RPMI8226 (cell line): ENCODE measurements around the gene SDK1.
A peak's percentile ranks its signal among the peaks of the same experiment; 100 is the strongest.

Source experiments
- DNase-seq: peaks from one replicate; pipeline ENCODE4 v3.0.0-alpha.2; 2015

SDK1 gene

GRCh38 chr7:4150731-4151130 is 849.7 kb downstream of the SDK1 start:
- no peak for DNase-seq

DNA sequence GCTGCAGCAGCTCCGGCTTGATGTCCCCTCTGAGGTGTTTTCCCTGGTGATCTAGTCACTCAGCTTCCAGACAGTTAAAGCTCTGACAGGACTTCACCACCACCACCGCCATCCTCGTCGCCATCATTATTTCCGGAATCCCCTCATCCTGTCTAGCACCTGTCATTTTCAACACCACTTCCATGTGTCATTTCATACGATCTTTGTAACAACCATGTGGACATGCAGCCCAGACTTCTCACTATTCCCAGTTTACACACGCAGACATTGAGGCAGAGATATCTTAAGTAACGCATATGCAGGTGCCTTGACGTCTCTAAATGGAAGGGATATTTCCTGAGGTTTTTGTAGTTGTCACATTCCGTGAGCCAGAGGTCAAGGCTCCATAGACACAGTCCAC is 850.5 kb downstream of the SDK1 start:
- no peak for DNase-seq

GRCh38 chr7:4151926-4152549 is 851.0 kb downstream of the SDK1 start:
- no peak for DNase-seq

DNA sequence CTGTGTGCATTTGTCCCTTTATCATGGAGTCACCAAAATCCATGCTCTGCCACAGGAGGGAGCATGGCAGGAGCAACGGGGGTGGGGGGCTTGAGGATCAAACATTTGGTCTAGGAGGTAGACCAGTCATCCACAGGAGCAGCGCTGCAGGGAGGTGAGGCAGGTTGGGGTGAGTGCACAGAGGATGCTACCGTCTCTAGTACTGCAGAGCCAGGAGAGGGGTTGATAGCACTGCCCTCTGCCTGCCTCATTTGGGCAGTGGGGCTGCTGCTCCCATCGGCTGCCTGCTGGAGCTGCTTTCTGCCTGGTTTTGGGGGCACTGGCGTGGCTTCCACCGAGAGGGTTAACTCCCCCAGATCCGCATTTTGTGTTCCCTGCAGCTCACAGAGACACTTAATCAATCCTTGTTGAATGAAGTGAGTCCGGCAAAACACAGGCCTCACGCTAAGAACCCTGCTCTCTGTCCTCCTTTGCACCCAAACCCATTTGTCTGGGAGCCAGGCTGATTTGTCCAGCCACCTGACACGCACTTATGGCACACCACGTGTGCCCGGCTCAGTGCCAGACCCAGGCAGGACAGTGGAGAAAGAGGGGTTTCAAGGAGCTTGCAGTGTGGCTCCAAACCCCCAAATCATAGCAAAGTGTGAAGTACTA is 854.0 kb downstream of the SDK1 start:
- DNase-seq: no peak

DNA sequence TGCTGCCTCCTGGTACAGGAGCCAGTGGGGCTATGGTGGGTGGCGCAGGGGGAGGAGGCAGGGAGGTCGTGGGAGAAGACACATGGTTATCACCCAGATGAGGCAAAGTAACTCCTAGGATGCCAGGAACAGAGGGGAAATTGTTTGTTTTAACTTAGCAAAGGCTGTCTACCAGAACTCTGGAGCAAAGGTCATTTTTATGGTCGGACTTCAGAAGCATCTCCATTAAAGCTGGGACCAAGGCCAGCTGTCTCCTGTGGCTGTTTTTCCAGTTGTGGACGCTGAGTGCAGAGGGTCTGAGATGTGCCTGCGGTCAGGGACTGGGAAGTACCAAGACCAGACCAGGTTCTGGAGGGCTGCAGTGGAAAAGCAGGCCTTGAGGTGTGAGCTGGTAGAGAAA is 855.1 kb downstream of the SDK1 start:
- no peak for DNase-seq

GRCh38 chr7:4157651-4158050 is 856.6 kb downstream of the SDK1 start:
- no peak for DNase-seq

DNA sequence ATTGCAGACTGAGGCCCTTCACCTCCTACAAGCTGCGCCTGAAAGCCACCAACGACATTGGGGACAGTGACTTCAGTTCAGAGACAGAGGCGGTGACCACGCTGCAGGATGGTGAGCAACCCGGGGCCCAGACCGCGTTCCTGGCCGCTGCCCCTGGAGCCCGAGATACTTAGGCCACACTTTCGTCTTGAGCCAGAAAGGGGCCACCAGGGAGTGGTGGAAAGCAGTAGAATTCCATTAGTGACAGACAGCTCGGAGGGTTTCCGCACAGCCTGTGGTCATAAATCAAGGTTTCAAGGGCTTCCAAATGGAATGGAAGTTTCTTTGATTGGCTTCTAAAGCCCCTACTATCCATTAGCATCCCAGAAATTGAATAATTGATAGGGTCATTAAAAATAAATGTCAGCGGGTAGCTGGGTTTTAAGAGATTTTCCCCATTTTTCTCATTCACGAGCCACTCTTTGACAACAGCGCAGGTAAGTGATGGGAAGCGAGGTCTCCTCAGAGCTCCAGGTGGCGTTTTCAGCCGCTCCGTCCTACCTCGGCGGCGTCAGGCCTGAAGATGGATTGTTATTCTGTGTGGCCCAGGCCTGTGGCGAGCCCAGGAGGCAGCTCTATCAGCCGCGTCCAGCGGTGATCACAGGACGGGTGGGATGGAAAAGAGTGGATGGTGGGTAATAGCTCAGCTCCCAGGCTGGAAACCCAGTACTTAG is 857.5 kb downstream of the SDK1 start:
- no peak for DNase-seq

DNA sequence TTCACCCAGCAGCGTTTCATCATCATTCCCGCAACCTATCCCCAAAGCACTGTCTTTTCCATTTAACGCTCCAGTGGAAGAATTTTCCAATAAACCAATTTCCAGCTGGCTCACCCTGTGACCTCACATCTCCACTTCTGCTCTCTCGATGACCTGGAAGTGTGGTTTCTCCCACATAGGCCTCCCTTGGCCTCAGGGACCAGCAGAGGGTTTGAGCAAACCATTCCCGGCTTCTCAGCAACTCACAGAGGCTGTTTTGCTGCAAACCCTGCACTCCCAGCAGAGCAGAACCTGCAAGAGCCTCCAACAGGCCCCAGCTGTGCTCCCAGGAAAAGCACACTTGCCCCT is 858.1 kb downstream of the SDK1 start:
- no peak for DNase-seq

DNA sequence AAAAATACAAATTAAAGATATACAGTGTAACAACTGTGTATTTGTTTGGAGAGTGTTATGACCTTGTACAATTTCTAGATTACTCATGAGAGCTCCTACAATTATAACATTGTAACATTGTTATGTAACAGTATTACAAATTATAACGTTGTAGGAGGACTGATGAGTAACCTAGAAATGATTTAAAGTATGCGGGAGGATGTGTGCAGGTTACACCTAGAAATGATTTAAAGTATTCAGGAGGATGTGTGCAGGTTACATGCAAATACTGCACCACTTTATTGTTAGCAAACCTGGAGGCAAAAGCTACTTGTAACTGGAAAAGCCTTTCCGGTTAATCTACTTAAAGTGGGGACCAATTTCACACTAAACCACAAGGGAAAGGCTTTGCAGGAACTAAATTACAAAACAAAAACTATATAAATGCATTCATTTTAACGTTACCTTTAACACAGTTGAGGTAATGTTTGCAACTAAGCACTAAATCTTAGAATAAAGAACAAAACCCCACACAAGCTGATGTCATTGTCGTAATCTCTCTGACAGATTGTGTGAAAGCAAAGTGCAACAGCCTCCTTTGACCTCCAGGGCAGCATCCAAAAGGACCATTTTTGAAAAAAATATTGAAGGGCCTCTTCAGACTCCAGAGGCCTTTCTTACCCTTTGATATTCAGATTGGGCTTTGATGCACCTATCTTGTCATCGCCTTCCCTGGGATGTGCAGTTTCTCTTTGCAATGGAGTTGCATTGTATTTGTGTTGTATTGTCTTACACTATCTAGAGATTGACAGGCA is 858.9 kb downstream of the SDK1 start:
- DNase-seq: no peak

- no peak for DNase-seq
Observed at GRCh38 chr7:4162884-4163564, 862.0 kb downstream of the SDK1 start.

DNA sequence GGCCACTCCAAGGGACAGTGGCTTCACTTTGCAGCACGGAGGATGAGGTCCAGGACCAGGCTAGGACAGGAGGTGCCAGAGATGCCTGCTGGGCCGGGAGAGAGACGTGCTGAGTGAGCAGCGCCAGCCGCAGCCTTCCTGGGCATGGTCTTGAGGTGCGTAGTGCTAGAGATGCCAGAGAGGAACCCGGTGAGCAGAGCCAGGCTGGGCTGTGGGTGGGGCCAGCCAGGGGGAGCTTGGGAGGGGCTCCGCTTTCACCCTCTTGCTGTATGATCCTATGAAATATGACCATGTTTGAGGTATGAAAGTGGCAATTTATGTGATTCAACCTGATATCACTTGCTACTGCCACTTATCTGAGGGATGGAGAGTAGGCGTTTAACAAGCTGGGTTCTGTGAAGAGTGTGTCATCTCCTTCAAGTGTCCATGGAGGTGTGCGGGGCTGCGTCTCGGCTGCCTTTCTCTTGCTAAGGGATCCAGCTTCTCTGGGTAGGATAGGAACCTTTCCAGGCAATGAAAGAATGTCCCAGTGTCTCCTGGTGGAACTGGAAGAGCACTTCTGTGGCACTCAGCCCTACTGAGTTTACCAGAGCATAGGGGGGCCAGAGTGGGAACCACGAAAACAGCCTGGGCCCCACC is 862.6 kb downstream of the SDK1 start:
- no peak for DNase-seq

- DNase-seq: no peak
Observed at GRCh38 chr7:4164556-4164955, 863.5 kb downstream of the SDK1 start.

DNA sequence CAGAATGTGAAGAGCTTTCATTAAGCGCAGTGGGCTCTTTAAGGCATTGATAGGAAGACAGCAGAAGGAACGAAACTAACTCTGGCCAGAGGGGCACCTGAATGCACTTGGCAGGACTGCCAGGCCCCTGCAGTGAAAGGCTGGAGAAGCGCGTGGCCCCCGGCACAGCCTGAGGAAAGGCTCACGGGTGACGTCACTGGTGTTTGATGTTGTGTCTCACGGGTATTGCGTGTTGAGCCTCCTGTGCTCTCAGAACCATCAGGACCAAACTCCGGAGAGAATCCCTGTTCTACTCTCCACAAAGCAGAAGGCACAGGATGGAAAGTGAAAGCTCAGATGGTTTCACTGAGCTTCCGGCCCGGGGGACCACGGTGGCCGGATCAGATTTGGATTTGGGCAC is 865.3 kb downstream of the SDK1 start:
- DNase-seq: peak; percentile 68

- no peak for DNase-seq
Observed at GRCh38 chr7:4166807-4167206, 865.8 kb downstream of the SDK1 start.

- peak; percentile 56 for DNase-seq
Observed at GRCh38 chr7:4167385-4167910, 866.4 kb downstream of the SDK1 start.

DNA sequence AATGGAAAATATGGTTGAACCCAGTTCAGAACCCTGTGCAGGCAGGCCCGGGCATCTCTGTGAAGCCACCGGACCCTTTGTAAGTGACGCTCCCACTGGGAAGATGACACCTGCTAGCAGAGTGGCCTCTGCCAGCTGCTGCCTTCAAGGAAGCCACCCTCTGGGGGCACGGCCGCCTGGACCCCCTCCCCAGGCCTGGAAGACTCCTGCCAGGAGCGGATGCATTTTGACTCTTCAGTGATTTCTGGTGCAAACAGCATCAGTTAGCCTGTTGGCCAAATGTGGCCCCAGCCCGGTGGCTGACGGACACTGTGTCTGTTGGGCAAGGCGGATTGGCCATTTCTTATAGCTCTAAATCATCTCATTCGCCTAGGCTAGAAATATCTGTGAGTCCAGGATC is 867.0 kb downstream of the SDK1 start:
- DNase-seq: no peak

DNA sequence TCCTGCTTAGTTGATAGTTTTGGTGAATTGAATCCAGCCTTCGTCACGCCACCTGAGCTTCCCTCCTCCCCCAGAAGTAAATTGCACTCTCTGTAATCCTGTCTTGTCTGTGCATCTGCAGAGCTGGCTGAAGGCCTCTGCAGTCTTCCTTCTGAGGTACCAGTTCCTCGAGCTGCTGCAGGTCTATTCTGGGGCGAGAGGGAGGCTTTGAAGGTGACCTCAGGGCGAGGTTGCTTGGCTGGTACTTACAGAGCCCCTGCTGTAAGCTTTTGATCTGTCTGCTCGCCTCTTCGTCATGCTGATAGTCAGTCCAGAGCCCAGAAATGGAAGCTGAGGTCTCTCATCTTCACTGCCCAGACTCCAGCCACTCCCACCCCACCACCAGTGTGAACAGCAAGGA is 867.5 kb downstream of the SDK1 start:
- DNase-seq: peak; percentile 53

DNA sequence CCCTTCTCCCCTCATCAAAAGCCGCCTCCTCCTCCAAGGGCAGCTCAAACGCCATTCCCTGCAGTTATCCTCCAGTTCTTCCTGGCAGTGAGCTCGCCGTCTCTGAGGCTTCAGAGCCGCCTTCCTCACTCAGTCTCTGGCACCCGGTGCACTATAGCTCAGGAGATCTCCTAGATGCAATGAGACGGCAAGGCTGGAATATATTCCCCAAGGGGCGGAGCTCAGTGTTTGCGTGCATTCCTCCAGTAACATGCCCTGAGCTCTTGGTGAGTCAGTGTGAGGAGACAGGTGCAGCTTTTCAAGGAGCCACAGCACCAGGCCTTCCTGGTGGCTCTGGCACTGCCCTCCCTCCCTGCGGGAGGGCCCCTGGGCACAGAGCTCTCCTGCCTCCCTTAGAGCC is 868.4 kb downstream of the SDK1 start:
- DNase-seq: peak; percentile 52

- no peak for DNase-seq
Observed at GRCh38 chr7:4170997-4171786, 870.1 kb downstream of the SDK1 start.

DNA sequence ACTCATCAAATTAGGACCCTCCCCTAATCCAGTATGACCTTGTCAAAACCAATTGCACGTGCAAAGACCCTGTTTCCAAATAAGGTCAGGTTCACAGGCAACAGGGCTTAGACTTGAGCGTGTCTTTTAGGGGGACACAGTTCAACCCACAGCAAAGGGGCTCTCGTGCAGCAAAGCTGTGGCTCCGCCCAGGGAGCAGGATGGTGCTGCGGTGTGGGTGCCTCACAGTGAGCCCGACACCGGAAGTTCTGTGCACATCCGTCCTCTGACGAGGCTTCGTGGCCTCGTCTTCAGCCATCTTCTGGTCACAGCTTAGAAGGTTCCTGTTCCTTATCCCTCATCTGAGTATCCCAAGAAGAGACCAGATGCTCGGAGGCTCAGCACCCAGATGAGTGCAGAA is 871.8 kb downstream of the SDK1 start:
- DNase-seq: no peak

DNA sequence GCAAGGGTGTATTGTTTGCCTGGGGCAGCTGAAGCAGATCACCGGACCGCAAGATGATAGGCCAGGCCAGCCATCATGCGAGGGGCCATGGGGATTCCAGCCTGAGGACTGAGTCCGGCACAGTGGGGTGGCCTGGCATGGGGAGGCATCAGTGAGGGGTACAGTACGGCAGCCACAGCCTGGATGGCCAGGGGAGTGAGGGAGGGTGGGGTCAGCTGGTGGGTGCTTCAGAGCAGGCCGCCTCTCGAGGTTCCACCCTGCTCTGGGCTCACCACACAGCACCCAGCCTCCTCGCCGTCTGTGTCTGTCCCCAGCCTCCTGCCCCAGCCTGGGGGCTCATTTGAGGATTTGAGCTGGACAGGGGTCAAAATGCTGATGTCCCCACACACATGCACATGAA is 872.6 kb downstream of the SDK1 start:
- DNase-seq: no peak
